NCI-H2227 treated with DMSO at 0.1 percent for 48 hours (cell line): ENCODE measurements around the gene XPR1.

Experiments used
- DNase-seq: peaks from one replicate; lab custom pipeline; 2025; lab: John Stamatoyannopoulos, UW

Gene XPR1

GRCh38 chr1:180615493-180616290 is 16.1 kb upstream of the XPR1 start:
- DNase-seq, result no peak

GRCh38 chr1:180616439-180616838 is 15.4 kb upstream of the XPR1 start:
- DNase-seq, result no peak

GRCh38 chr1:180617774-180618395 is 13.9 kb upstream of the XPR1 start:
- peak; percentile 41 for DNase-seq

DNA sequence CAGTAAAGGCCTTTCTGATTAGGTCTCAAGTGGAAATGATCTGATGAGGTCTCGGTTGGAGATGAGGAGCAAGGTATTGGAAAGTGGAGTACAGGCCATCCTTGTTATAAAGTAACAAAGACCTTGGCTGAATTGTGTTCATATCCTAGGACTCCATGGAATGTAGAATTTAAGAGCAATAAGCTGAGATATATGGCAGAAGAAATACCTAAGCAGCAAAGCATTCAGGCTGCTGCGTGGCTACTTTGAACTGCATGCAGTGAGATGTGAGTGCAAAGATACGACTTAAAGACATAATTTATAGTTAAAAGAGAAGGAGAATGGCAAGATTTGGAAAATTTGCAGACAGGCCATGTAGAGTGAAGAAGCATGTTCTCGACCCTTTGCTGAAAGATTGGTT is 11.2 kb upstream of the XPR1 start:
- no peak for DNase-seq

GRCh38 chr1:180622658-180623508 is 8.9 kb upstream of the XPR1 start:
- no peak for DNase-seq

- DNase-seq, result no peak
Measured at GRCh38 chr1:180623579-180624347, 8.1 kb upstream of the XPR1 start.

GRCh38 chr1:180626711-180627110 is 5.1 kb upstream of the XPR1 start:
- DNase-seq, result no peak

DNA sequence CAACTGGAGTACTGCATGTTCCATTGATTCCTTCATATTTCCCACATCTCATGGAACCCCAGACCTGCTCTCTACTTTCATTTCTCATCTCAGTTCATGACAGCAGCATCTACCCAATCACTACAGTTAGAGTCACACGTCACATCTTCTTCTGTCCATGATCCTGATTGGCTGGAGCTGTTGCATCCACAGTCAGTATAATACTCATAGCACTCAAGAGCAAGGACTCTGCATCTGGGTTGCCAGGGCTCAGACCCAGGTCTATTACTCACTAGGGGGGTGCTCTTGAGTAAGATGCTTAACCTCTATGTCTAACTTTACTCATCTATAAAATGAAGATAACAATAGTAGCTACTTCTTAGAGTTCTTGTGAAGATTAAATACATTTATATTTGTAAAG is 4.4 kb upstream of the XPR1 start:
- no peak for DNase-seq

DNA sequence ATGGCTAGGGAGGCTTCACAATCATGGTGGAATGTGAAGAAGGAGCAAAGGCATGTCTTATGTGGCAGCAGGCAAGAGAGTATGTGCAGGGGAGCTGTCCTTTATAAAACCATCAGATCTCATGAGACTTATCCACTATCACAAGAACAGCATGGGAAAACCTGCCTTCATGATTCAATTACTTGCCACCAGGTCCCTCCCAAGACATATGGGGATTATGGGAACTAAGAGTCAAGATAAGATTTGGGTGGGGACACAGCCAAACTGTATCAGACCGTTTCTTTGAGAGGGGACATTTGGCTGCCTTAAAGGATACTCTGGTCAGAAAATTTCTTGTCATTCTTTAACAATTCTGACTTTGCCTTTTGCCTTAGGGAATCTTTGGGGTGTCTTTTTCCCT is 3.2 kb upstream of the XPR1 start:
- DNase-seq, result no peak

DNA sequence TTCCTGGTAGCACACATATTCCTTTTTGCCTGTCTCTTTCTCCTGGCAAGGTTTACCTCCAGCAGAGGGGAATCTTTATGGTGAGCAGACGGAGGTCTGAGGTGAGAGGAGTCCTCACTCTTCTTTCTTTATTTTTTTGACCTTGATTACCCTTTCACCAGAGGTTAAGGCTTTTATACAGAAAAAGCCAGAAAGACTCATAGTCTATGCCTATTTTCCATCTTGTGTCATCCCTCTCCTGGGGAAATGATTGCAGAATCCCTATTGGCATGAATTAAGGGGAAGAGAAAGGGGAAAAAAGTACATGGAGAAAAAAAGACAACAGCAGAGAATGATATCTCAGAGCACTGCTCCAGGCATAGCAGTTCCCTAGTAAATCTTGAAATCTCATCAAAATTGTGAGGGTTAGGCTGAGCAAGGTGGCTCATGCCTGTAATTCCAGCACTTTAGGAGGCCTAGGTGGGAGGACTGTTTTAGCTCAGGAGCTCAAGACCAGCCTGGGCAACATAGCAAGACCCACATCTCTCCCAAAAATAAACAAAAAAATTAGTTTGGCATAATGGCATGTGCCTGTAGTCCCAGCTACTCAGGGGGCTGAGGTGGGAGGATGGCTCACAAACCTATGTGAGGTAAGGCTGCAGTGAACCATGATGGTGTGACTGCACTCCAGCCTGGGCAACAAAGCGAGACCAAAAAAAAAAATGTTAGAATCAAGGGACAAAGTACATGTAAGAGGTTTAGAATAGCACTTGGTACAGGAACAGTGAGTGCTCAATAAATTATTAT is 1.2 kb upstream of the XPR1 start:
- no peak for DNase-seq

GRCh38 chr1:180631194-180631765 is 542 bp upstream of the XPR1 start:
- DNase-seq, result no peak

DNA sequence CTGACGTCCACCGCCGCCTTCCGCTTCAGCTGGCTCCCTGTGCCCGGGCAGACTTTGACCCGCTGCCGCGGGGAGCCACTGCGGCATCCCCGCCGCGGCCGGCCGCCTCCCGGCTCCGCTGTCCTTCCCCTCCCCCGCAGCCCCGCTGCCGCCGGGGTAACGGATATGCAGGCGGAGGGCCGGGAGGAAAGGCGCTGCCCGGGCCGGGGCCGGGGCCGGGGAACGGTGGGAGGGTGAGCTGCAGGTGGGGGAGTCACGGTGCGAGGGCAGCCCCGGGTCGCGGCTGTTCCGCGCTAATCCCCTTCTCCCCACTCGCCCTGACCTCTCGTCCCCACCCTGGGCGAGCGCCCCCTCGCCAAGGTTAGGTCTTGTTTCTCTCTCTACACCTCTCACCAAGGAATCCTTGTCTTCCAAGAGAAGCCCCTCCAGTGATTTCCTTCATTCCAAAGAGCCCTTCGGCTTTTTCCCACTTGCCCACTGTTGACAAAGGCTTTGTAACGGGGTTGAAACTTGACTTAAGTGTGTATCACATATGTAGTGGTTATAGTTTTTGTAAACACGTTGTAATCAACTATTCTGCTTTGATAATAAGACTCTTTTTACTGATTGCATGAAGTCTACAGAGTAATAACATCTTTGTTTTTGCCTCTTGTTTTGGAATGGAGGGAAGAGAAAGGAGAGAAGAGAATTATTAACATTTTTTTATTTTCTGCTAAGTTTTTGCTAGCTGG is 669 bp downstream of the XPR1 start:
- peak; percentile 50 for DNase-seq

DNA sequence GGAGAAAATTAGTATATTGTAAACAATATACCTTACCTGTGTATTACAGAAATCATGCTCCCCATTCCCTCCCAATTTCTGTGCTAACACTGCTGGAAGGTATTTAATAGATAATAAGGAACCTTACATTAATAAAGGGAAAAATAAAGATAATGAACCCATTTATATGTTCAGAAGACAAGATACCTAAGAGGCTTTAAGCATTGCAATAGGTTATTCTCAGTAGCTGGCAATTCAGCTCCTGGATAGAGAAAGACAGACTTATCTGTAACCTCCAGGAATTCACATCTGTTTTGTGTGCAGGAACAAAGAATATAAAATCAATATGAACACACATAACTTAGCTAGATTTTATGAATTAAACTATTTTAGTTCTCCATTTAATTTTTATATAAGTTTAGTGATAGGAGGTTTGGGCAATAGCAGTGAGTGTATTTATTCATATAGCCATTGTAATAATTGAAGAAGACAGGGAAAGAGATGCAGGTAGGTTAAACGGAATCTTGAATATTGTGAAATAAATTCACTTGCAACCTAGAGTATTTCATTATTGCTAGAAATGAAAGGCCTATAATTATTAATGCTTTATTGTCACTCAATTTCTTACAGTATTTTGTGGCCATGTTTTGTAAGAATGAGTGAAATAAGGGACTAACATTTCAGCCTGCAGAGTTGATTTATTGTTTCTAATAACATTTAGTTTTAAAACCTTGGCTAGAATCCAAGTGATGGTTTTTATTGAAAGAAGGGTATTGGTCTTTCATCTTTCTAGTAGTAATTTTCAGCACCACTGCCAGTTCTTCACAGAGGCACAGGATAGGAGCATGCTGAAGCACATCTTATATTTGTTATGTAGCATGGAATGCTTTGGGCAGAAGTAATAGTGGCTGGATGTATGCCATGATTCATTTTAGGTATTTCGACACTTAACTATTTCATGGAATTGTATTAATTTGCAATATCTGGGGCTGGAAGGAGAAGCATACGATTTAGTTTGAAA is 1.5 kb downstream of the XPR1 start:
- DNase-seq, result peak; percentile 50

GRCh38 chr1:180636138-180636537 is 4.3 kb downstream of the XPR1 start:
- DNase-seq, result no peak

GRCh38 chr1:180639871-180640270 is 8.0 kb downstream of the XPR1 start:
- no peak for DNase-seq

- DNase-seq, result no peak
Measured at GRCh38 chr1:180640531-180640949, 8.7 kb downstream of the XPR1 start.

GRCh38 chr1:180641662-180642061 is 9.8 kb downstream of the XPR1 start:
- no peak for DNase-seq

DNA sequence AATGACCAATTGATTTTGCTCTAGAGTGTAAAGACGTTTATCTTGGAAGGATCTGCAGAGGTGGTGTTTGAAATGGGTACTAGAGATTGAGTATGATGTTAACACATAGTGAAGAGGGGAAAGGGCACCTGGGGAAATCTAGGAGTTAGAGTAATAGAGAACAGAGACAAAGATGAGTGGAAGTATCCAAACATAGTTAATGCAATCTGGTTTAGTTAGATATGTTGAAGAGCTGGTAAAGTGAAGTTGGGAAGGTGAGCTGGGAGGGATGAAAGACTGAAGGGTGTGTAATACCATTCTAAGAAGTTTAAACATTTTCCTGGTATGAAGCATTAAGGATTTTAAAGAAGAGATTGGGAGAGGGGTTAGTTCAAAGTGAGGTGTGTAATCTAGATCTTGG is 11.0 kb downstream of the XPR1 start:
- no peak for DNase-seq

DNA sequence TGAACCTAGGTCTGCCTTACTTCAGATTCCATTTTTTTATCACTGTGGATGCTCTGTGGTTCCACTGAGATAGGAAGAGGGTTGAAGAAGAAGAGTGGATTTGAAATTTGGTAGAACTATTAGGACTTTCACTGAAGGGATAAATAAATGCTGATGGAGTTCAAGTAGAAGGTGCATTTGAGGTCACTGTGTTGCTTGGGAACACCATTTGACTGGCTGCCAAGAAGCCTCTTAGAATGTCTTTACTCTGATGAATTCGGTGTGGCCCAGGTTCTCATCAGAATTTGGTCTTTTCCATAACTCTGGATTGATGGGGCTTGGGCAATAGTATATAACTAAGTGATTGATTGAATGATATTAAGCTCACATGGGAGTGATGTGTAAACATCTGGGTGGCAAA is 11.9 kb downstream of the XPR1 start:
- peak; percentile 40 for DNase-seq
